ENCODE results near the gene IL13RA2. TPM values are rescaled to one million over a fixed set of nuclear protein-coding genes. Genes with fewer than 3 reads are reported as not detected.

The IL13RA2 gene
- polyA plus RNA-seq, 1 of the 3 experiments (the other 2 are of a cell fraction): 8.1 TPM

- TF ChIP-seq, protein P1, sequence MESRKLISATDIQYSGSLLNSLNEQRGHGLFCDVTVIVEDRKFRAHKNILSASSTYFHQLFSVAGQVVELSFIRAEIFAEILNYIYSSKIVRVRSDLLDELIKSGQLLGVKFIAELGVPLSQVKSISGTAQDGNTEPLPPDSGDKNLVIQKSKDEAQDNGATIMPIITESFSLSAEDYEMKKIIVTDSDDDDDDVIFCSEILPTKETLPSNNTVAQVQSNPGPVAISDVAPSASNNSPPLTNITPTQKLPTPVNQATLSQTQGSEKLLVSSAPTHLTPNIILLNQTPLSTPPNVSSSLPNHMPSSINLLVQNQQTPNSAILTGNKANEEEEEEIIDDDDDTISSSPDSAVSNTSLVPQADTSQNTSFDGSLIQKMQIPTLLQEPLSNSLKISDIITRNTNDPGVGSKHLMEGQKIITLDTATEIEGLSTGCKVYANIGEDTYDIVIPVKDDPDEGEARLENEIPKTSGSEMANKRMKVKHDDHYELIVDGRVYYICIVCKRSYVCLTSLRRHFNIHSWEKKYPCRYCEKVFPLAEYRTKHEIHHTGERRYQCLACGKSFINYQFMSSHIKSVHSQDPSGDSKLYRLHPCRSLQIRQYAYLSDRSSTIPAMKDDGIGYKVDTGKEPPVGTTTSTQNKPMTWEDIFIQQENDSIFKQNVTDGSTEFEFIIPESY (IDR thresholded peaks at IDR 0.05; ENCODE audit: borderline replicate concordance, low read depth): no peak
- TF ChIP-seq CHD2 (IDR thresholded peaks at IDR 0.05; ENCODE audit: low read length, partially characterized antibody) (no peak), NFIC (IDR thresholded peaks at IDR 0.05; ENCODE audit: borderline replicate concordance) (peak; percentile 69), RCOR1 (IDR thresholded peaks at IDR 0.05; ENCODE audit: low read length) (no peak), TAF1 (IDR thresholded peaks at IDR 0.05; ENCODE audit: borderline replicate concordance, low read depth, low read length) (no peak), RAD21 (IDR thresholded peaks at IDR 0.05; ENCODE audit: low read length) (no peak), GATA2 (CRISPR knock-in tag; IDR thresholded peaks at IDR 0.05) (no peak), USF2 (IDR thresholded peaks at IDR 0.05; ENCODE audit: borderline replicate concordance, low read depth, low read length) (no peak), USF1 (IDR thresholded peaks at IDR 0.05; ENCODE audit: borderline replicate concordance, low read depth) (no peak), RXRA (IDR thresholded peaks at IDR 0.05; ENCODE audit: borderline replicate concordance, low read depth) (peak; percentile 28; the same call in 1 of the 2 replicates), SIN3A (IDR thresholded peaks at IDR 0.05; ENCODE audit: borderline replicate concordance, low read depth, low read length) (no peak), MXI1 (IDR thresholded peaks at IDR 0.05; ENCODE audit: low read depth, low read length) (no peak), GABPA (IDR thresholded peaks at IDR 0.05; ENCODE audit: low read depth) (no peak)
- TF ChIP-seq, protein P2, sequence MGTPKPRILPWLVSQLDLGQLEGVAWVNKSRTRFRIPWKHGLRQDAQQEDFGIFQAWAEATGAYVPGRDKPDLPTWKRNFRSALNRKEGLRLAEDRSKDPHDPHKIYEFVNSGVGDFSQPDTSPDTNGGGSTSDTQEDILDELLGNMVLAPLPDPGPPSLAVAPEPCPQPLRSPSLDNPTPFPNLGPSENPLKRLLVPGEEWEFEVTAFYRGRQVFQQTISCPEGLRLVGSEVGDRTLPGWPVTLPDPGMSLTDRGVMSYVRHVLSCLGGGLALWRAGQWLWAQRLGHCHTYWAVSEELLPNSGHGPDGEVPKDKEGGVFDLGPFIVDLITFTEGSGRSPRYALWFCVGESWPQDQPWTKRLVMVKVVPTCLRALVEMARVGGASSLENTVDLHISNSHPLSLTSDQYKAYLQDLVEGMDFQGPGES (IDR thresholded peaks at IDR 0.05; ENCODE audit: low read depth, low read length): no peak
Observed at GRCh38 chrX:115023139-115023538, 5.7 kb upstream of the IL13RA2 start (continued).

- Histone ChIP-seq H3F3A (replicated peaks; ENCODE audit: insufficient read depth) (peaks cover 9% of the 10 kb centered on the region), H3K79me2 (ENCODE audit: insufficient read depth) (no peaks in the 10 kb centered on the region), H3K36me3 (replicated peaks in 1 of 2; ENCODE audit: control insufficient read depth in 1 of 2, insufficient read depth in 2 of 2, low read length in 1 of 2) (no peaks in the 10 kb centered on the region), H2AFZ (ENCODE audit: low read depth) (no peak overlapping the region), H3K9me2 (no peaks in the 10 kb centered on the region), H3K4me2 (no peak overlapping the region), H3K27me3 (ENCODE audit: insufficient read depth) (no peaks in the 10 kb centered on the region), H3K4me3 (ENCODE audit: low read depth in 2 of 2, low read length in 1 of 2) (no peak overlapping the region), H3K4me1 (ENCODE audit: control insufficient read depth in 1 of 2, insufficient read depth in 2 of 2, low read depth in 1 of 2, low read length in 1 of 2) (peaks cover 0 to 5% of the 10 kb centered on the region in 2 experiments; a peak in 2 of 4 replicates), H3K9ac (no peak overlapping the region), H4K20me1 (ENCODE audit: insufficient read depth) (no peaks in the 10 kb centered on the region), H3K27ac (ENCODE audit: low read depth in 2 of 2, low read length in 1 of 2) (no peak overlapping the region), H3K9me3 (no peaks in the 10 kb centered on the region)
- TF ChIP-seq YY1 (IDR thresholded peaks at IDR 0.05; ENCODE audit: low read depth) (no peak), TCF12 (IDR thresholded peaks at IDR 0.05) (no peak), SIN3A (IDR thresholded peaks at IDR 0.05; ENCODE audit: borderline replicate concordance, low read depth, low read length) (no peak)
- TF ChIP-seq, protein P2 (IDR thresholded peaks at IDR 0.05; ENCODE audit: low read depth, low read length): no peak
- POLR2A ChIA-PET: no interaction called here
- WGBS (ENCODE audit: low lambda C conversion rate): 48% methylated on average over 5 of the region's 5 CpGs
- no peak for DNase-seq
- CTCF ChIA-PET: no interaction called here
Observed at GRCh38 chrX:115021121-115021520, 3.7 kb upstream of the IL13RA2 start.
